ENCODE measurements around the gene HOXD3. TPM values are rescaled to one million over a fixed set of nuclear protein-coding genes. Genes with fewer than 3 reads are reported as not detected.
A peak's percentile ranks its signal among the peaks of the same experiment; 100 is the strongest.

HOXD3 gene
- total RNA-seq, 1 donor from 2014 or later = 0.47 TPM

DNA sequence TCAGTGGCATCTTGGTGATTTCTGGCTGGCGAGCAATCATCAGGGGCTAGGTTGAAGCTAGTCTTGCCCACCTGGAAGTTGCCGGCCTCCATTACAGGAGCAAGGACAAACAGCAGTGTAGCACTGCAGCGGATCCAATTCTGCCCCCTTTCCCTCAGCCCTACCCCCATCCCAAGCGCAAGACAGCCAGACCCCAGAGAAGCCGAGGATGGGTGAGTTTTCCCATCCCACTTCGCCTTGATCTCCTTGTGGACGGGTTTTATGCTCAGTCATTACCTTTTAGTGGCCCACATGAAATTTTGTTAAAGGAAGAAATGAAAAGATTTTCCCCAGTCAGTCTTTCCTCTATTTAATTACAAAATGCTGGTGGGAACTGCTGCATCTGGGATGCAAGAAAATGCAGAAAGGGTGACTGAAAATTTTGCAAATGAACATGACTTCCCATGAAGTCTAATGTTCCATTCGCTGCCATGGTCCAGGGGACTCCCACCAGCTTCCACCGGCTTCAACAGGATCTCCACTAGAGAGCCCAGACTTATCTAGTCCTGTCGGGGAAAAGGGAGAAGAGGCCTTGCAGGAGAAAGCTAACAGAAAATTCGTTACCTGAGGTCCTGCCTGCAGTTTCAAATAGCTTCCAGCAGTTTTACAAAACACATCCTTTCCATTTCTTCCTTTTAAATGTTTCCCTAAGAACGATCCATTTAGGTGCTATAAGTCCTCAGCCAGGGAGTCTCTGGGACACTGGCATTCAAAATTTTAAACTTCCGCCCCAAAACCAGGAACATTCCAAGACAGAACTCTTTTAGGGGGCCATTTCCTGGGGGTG, 36.5 kb upstream of the HOXD3 start:
- Histone ChIP-seq H3K27ac (no peak overlapping the region), H3K27me3 (ENCODE audit: low read depth) (peaks cover 100% of the 10 kb centered on the region), H3K9me3 (no peaks in the 10 kb centered on the region), H3K4me1 (peaks cover 13% of the 10 kb centered on the region), H3K36me3 (no peaks in the 10 kb centered on the region), H3K4me3 (no peak overlapping the region)
- DNase-seq (no peak), ATAC-seq (no peak)
- TF ChIP-seq, protein P1, sequence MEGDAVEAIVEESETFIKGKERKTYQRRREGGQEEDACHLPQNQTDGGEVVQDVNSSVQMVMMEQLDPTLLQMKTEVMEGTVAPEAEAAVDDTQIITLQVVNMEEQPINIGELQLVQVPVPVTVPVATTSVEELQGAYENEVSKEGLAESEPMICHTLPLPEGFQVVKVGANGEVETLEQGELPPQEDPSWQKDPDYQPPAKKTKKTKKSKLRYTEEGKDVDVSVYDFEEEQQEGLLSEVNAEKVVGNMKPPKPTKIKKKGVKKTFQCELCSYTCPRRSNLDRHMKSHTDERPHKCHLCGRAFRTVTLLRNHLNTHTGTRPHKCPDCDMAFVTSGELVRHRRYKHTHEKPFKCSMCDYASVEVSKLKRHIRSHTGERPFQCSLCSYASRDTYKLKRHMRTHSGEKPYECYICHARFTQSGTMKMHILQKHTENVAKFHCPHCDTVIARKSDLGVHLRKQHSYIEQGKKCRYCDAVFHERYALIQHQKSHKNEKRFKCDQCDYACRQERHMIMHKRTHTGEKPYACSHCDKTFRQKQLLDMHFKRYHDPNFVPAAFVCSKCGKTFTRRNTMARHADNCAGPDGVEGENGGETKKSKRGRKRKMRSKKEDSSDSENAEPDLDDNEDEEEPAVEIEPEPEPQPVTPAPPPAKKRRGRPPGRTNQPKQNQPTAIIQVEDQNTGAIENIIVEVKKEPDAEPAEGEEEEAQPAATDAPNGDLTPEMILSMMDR (IDR thresholded peaks at IDR 0.05) = no peak
- intact Hi-C loops (cut with DNase I) = no loop called here

DNA sequence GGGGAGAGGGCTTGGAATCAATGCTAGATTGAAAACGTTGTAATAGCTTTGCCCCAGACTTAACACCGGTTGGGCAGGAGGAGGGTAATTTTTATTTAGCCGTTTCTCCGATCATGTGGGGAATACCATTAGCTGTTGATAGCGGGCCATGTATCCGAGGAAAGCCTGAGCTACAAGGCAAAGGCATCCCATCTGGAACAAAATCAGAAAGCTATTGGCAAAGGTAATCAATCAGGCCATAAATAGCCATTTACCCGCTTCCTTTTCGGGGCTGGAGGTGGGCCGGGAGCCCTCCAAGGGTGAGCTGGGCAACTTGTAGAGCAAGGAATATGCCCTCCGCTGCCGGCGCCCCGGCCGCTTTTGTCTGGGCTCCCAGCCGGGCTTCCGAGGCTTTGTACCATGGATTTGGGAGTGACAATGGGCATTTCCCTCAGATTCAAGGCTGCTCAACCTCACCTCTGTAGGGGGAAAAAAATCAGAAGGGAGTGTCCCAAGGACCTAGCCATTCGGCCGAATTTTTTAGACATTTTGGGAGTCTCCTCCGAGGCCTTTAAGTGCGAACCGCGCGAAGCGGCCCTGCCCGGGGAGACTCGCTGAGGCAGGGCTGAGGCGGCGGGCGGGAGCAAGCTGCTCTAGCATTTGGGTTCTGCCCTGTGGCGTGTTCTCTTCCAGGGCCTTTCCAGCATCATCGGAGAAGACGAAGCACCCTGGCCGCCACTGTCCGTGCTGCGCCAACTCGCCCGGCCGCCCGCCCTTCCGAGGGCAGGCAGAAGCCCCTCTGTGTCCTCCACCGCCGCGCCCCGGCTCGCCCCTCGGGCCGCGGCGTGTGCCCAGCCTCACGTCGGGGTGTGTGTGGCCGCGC, 35.7 kb upstream of the HOXD3 start:
- H3K9me3 ChIP-seq = no peaks in the 10 kb centered on the region
- no peak for DNase-seq
- H3K27me3 ChIP-seq (ENCODE audit: low read depth) = peaks cover 100% of the 10 kb centered on the region
- H3K27ac ChIP-seq = no peak overlapping the region
- peaks cover 13% of the 10 kb centered on the region for H3K4me1 ChIP-seq
- intact Hi-C loops (cut with DNase I) = no loop called here
- no peak overlapping the region for H3K4me3 ChIP-seq
- ATAC-seq = no peak
- H3K36me3 ChIP-seq = no peaks in the 10 kb centered on the region
- TF ChIP-seq, protein P1 (IDR thresholded peaks at IDR 0.05) = no peak

DNA sequence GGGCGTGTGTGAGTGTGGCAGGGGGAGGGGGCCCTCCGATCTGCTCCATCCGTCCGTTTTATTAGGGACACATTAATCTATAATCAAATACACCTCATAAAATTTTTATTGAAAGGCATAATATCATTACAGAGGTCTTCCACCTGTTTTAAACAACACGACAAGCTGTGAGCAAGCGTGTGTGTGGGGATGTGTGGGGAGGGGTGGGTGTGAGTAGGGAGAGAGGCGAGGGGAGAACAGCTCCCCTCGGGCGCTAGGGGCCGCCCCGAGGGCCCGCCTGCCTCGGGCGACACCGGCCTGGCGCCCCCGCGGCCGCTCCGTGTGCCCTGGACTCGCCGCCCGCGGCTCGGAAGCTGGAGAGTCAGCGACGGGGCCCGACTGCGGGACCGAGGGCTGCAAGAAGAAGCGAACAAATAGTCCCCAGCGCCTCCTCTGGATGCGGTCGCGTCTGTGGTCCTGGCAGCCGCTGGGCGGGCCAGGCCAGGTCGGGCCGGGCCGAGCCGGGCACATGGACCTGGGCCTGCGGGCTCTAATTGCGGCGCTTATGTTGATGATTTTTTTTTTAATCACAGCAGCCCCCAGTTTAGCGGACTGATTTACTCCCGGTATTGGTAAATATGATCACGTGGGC, 34.9 kb upstream of the HOXD3 start:
- Histone ChIP-seq H3K9me3 (no peaks in the 10 kb centered on the region), H3K4me1 (peaks cover 13% of the 10 kb centered on the region), H3K27ac (no peak overlapping the region), H3K4me3 (peak overlapping the region; percentile 41), H3K36me3 (no peaks in the 10 kb centered on the region), H3K27me3 (ENCODE audit: low read depth) (peaks cover 100% of the 10 kb centered on the region)
- no peak for DNase-seq
- TF ChIP-seq, protein P1 (IDR thresholded peaks at IDR 0.05) = no peak
- intact Hi-C loops (cut with DNase I) = no loop called here
- peak in 1 of 2 donors; percentile 22 for ATAC-seq

DNA sequence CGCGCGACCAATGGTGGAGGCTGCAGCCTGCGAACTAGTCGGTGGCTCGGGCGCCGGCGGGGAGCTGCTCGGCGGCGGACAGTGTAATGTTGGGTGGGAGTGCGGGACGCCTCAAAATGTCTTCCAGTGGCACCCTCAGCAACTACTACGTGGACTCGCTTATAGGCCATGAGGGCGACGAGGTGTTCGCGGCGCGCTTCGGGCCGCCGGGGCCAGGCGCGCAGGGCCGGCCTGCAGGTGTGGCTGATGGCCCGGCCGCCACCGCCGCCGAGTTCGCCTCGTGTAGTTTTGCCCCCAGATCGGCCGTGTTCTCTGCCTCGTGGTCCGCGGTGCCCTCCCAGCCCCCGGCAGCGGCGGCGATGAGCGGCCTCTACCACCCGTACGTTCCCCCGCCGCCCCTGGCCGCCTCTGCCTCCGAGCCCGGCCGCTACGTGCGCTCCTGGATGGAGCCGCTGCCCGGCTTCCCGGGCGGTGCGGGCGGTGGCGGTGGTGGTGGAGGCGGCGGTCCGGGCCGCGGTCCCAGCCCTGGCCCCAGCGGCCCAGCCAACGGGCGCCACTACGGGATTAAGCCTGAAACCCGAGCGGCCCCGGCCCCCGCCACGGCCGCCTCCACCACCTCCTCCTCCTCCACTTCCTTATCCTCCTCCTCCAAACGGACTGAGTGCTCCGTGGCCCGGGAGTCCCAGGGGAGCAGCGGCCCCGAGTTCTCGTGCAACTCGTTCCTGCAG, 34.3 kb upstream of the HOXD3 start, which contains the start of gene HOXD9:
HOXD9 (plus strand) TSS at position 37 of the 728 bp plus-strand sequence; CDS start at position 87, 50 bp downstream.
- TF ChIP-seq, protein P1 (IDR thresholded peaks at IDR 0.05) = no peak
- DNase-seq = no peak
- no peaks in the 10 kb centered on the region for H3K36me3 ChIP-seq
- ATAC-seq = peak in 1 of 2 donors; percentile 27
- peak within 1 kb of the TSS; percentile 41 for H3K4me3 ChIP-seq
- H3K9me3 ChIP-seq = no peaks in the 10 kb centered on the region
- intact Hi-C loops (cut with DNase I) = no loop called here
- no peak within 1 kb of the TSS for H3K27ac ChIP-seq
- H3K4me1 ChIP-seq = peaks cover 13% of the 10 kb centered on the region
- H3K27me3 ChIP-seq (ENCODE audit: low read depth) = peaks cover 98% of the 10 kb centered on the region
